ENCODE measurements around the gene UTP25. TPM values are rescaled to one million over a fixed set of nuclear protein-coding genes. Genes with fewer than 3 reads are reported as not detected.

The UTP25 gene
- total RNA-seq, 1 donor from 2014 or later = 4.6 TPM

- H3K27ac Mint-ChIP-seq (ENCODE audit: unreplicated experiment) = no peak overlapping the region
- no peak for DNase-seq (ENCODE audit: low spot score)
Observed at GRCh38 chr1:209876078-209876800, 48.5 kb downstream of the UTP25 start.

GRCh38 chr1:209877087-209877764, 49.5 kb downstream of the UTP25 start:
- Mint-ChIP-seq H3K4me1 (ENCODE audit: unreplicated experiment) (peaks cover 26% of the 10 kb centered on the region), H3K36me3 (ENCODE audit: low read depth, unreplicated experiment) (no peaks in the 10 kb centered on the region), H3K27ac (ENCODE audit: unreplicated experiment) (no peak overlapping the region), H3K9me3 (ENCODE audit: unreplicated experiment) (no peaks in the 10 kb centered on the region), H3K4me3 (ENCODE audit: unreplicated experiment) (no peak overlapping the region), H3K27me3 (ENCODE audit: unreplicated experiment) (no peaks in the 10 kb centered on the region)
- no peak for DNase-seq (ENCODE audit: low spot score)
- no peak for TF ChIP-seq CTCF (IDR thresholded peaks at IDR 0.05; ENCODE audit: unreplicated experiment)

More at GRCh38 chr1:209876078-209876800, 48.5 kb downstream of the UTP25 start:
- Mint-ChIP-seq H3K4me1 (ENCODE audit: unreplicated experiment) (peaks cover 22% of the 10 kb centered on the region), H3K9me3 (ENCODE audit: unreplicated experiment) (no peaks in the 10 kb centered on the region), H3K4me3 (ENCODE audit: unreplicated experiment) (no peak overlapping the region), H3K27me3 (ENCODE audit: unreplicated experiment) (no peaks in the 10 kb centered on the region), H3K36me3 (ENCODE audit: low read depth, unreplicated experiment) (no peaks in the 10 kb centered on the region)
- TF ChIP-seq CTCF (IDR thresholded peaks at IDR 0.05; ENCODE audit: unreplicated experiment) = no peak

GRCh38 chr1:209878964-209879363, 51.2 kb downstream of the UTP25 start:
- no peaks in the 10 kb centered on the region for H3K36me3 Mint-ChIP-seq (ENCODE audit: low read depth, unreplicated experiment)
- H3K27me3 Mint-ChIP-seq (ENCODE audit: unreplicated experiment) = no peaks in the 10 kb centered on the region
- DNase-seq (ENCODE audit: low spot score) = no peak
- no peaks in the 10 kb centered on the region for H3K9me3 Mint-ChIP-seq (ENCODE audit: unreplicated experiment)
- no peak overlapping the region for H3K27ac Mint-ChIP-seq (ENCODE audit: unreplicated experiment)
- no peak for TF ChIP-seq CTCF (IDR thresholded peaks at IDR 0.05; ENCODE audit: unreplicated experiment)
- peaks cover 37% of the 10 kb centered on the region for H3K4me1 Mint-ChIP-seq (ENCODE audit: unreplicated experiment)
- H3K4me3 Mint-ChIP-seq (ENCODE audit: unreplicated experiment) = no peak overlapping the region

GRCh38 chr1:209879539-209879938, 51.8 kb downstream of the UTP25 start:
- Mint-ChIP-seq H3K27ac (ENCODE audit: unreplicated experiment) (no peak overlapping the region), H3K9me3 (ENCODE audit: unreplicated experiment) (no peaks in the 10 kb centered on the region), H3K27me3 (ENCODE audit: unreplicated experiment) (no peaks in the 10 kb centered on the region), H3K4me3 (ENCODE audit: unreplicated experiment) (no peak overlapping the region), H3K4me1 (ENCODE audit: unreplicated experiment) (peaks cover 41% of the 10 kb centered on the region), H3K36me3 (ENCODE audit: low read depth, unreplicated experiment) (no peaks in the 10 kb centered on the region)
- no peak for TF ChIP-seq CTCF (IDR thresholded peaks at IDR 0.05; ENCODE audit: unreplicated experiment)
- DNase-seq (ENCODE audit: low spot score) = no peak

GRCh38 chr1:209880031-209880430, 52.3 kb downstream of the UTP25 start:
- no peak for DNase-seq (ENCODE audit: low spot score)
- Mint-ChIP-seq H3K27ac (ENCODE audit: unreplicated experiment) (no peak overlapping the region), H3K27me3 (ENCODE audit: unreplicated experiment) (no peaks in the 10 kb centered on the region), H3K4me1 (ENCODE audit: unreplicated experiment) (peaks cover 41% of the 10 kb centered on the region), H3K36me3 (ENCODE audit: low read depth, unreplicated experiment) (no peaks in the 10 kb centered on the region), H3K4me3 (ENCODE audit: unreplicated experiment) (no peak overlapping the region), H3K9me3 (ENCODE audit: unreplicated experiment) (no peaks in the 10 kb centered on the region)
- no peak for TF ChIP-seq CTCF (IDR thresholded peaks at IDR 0.05; ENCODE audit: unreplicated experiment)
